Stimulated activated CD4-positive, alpha-beta T cell treated with anti-CD3 and anti-CD28 coated beads, Interleukin-1b, Interleukin-23, amount 100 ng/mL, for 4 hours (primary cell): ENCODE measurements around the gene CALHM2.
"Not testable (repeated sequence)": the region's sequence is repeated elsewhere in the genome, so short reads cannot be mapped to it uniquely, and the experiment has no call there.

Experiments
- DNase-seq, 2 donors: peaks; one replicate each; pipeline ENCODE4 v3.0.0-alpha.2; 2020; ENCODE audit warnings: low read depth in 2 of 2

The CALHM2 gene

GRCh38 chr10:103417601-103418000, 34.6 kb downstream of the CALHM2 start:
- DNase-seq: no peak

GRCh38 chr10:103417148-103417469, 35.1 kb downstream of the CALHM2 start:
- DNase-seq: not testable (repeated sequence)

GRCh38 chr10:103416436-103417147, 35.6 kb downstream of the CALHM2 start:
- DNase-seq: peak in 1 of 2 donors; percentile 47

- no peak for DNase-seq
These were observed 36.6 kb downstream of the CALHM2 start for GRCh38 chr10:103415581-103415980.

DNA sequence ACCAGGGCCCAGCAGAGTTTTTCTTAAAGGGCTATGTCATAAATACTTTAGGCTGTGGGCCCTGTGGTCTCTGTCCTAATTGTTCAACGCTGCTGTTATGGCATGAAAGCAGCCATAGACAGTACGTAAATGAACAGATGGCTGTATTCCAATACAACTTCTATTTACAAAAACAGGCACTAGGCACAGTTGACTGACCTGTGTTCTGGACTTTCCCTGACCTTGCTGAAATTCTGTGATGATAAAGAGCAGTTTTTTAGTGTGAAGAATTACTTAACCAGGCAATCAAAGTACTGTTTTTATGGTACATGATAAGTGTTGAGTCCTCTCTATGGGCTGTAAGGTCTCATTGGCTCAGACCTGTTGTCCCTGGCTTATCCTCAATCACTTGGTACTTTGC, 38.6 kb downstream of the CALHM2 start:
- DNase-seq: no peak

- no peak for DNase-seq
These were observed 54.9 kb downstream of the CALHM2 start for GRCh38 chr10:103397191-103397825.

GRCh38 chr10:103396789-103397087, 55.4 kb downstream of the CALHM2 start:
- no peak for DNase-seq
